Upper lobe of left lung (tissue), 4 donors: ENCODE data around the gene RNASE8.

Experiments used
- POLR2A ChIP-seq, 4 donors: fragments of 450-650 bp; IDR thresholded peaks; one replicate each; pipeline ENCODE4 v1.5.1; 2016 to 2017; ENCODE audit warnings: antibody characterized with exemption in 4 of 4, mild to moderate bottlenecking in 2 of 4
- POLR2AphosphoS5 ChIP-seq, 2 donors: sonication (generic); formaldehyde crosslinking; IDR thresholded peaks; one replicate each; pipeline ENCODE4 v1.5.1; 2017; ENCODE audit warnings: antibody characterized with exemption in 2 of 2
- TF ChIP-seq, protein P1 (sequence below), 6 experiments: fragments of 450-650 bp in 4 of 6; fragments of 200-600 bp in 2 of 6; sonication (generic) in 2 of 6; IDR thresholded peaks; one replicate each; pipeline ENCODE4 v1.5.1; 2016 to 2019; ENCODE audit warnings: antibody characterized with exemption in 6 of 6

DNA sequence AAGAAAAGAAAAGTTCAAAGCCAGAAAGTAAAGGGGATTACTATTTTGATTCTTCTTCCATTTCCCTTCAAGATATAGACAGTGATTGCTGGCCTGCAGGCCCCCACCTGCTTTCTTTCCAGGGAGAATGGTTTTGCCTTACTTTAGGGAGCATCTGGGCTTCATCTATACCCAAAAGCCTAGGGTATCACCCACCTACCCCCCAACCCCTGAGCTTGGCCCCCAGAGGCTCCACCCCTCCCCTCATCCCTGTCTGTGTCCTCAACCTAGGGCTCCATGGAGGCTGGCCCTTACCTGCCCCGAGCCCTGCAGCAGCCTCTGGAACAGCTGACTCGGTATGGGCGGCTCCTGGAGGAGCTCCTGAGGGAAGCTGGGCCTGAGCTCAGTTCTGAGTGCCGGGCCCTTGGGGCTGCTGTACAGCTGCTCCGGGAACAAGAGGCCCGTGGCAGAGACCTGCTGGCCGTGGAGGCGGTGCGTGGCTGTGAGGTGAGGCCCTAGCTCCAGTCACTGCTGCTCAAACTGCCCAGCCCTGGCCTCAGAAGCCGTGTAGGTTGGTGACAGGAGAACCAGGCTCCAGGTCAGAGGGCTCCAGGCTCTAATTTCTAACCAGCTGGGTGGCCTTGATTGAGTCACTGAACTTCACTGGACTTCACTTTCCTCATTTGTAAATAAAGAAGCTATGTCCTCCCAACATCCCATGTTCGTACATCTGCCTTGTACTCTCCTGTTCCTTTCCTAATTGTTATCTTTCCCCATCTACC, 26.1 kb downstream of the RNASE8 start:
- TF ChIP-seq POLR2AphosphoS5 (IDR thresholded peaks at IDR 0.05): no peak
- TF ChIP-seq POLR2A (IDR thresholded peaks at IDR 0.05): no peak
- TF ChIP-seq, protein P1, sequence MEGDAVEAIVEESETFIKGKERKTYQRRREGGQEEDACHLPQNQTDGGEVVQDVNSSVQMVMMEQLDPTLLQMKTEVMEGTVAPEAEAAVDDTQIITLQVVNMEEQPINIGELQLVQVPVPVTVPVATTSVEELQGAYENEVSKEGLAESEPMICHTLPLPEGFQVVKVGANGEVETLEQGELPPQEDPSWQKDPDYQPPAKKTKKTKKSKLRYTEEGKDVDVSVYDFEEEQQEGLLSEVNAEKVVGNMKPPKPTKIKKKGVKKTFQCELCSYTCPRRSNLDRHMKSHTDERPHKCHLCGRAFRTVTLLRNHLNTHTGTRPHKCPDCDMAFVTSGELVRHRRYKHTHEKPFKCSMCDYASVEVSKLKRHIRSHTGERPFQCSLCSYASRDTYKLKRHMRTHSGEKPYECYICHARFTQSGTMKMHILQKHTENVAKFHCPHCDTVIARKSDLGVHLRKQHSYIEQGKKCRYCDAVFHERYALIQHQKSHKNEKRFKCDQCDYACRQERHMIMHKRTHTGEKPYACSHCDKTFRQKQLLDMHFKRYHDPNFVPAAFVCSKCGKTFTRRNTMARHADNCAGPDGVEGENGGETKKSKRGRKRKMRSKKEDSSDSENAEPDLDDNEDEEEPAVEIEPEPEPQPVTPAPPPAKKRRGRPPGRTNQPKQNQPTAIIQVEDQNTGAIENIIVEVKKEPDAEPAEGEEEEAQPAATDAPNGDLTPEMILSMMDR (IDR thresholded peaks at IDR 0.05): no peak
